ENCODE data around the gene RHEB.

DNA sequence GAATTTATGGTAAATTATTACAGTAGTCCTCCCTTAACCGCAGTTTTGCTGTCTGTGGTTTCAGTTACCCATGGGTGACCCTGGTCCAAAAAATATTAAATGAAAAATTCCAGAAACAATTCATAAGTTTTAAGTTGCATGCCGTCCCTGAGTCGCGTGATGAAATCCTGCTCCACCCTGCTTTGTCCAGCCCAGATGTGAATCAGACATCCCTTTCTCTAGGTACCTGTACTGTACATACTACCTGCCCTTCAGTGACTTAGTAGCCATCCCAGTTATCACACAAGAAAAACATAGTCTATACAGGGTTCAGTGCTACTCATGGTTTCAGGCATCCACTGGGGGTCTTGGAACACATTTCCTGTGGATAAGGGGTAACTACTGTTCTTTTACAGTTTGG, 20.5 kb upstream of the RHEB start:
- TF ChIP-seq CTCF (IDR thresholded peaks at IDR 0.05) (no peak), EZH2 (IDR thresholded peaks at IDR 0.05) (no peak), EZH2phosphoT487 (IDR thresholded peaks at IDR 0.05) (no peak)
